Gastroesophageal sphincter (tissue), 3 donors: ENCODE results near the gene BROX.
"Not testable (repeated sequence)": the region's sequence is repeated elsewhere in the genome, so short reads cannot be mapped to it uniquely, and the experiment has no call there.

Experiments
- POLR2A ChIP-seq, 2 donors: fragments of 450-650 bp; IDR thresholded peaks; one replicate each; pipeline ENCODE4 v1.6.1; 2017; ENCODE audit warnings: antibody characterized with exemption in 2 of 2, mild to moderate bottlenecking in 2 of 2, moderate library complexity in 1 of 2
- TF ChIP-seq, protein P1 (sequence below), 4 experiments: fragments of 200-600 bp in 2 of 4; fragments of 450-650 bp in 2 of 4; sonication (generic) in 1 of 4; IDR thresholded peaks; one replicate each; pipeline ENCODE4 v1.5.1; 2017 to 2019; ENCODE audit warnings: antibody characterized with exemption in 4 of 4, mild to moderate bottlenecking in 2 of 4, moderate library complexity in 2 of 4

GRCh38 chr1:222741630-222742457 lies 29.5 kb downstream of the BROX start:
- TF ChIP-seq, protein P1, sequence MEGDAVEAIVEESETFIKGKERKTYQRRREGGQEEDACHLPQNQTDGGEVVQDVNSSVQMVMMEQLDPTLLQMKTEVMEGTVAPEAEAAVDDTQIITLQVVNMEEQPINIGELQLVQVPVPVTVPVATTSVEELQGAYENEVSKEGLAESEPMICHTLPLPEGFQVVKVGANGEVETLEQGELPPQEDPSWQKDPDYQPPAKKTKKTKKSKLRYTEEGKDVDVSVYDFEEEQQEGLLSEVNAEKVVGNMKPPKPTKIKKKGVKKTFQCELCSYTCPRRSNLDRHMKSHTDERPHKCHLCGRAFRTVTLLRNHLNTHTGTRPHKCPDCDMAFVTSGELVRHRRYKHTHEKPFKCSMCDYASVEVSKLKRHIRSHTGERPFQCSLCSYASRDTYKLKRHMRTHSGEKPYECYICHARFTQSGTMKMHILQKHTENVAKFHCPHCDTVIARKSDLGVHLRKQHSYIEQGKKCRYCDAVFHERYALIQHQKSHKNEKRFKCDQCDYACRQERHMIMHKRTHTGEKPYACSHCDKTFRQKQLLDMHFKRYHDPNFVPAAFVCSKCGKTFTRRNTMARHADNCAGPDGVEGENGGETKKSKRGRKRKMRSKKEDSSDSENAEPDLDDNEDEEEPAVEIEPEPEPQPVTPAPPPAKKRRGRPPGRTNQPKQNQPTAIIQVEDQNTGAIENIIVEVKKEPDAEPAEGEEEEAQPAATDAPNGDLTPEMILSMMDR (IDR thresholded peaks at IDR 0.05) = not testable (repeated sequence)
- TF ChIP-seq POLR2A (IDR thresholded peaks at IDR 0.05) = not testable (repeated sequence)
